Measurements from ENCODE around the gene LSM6. TPM values are rescaled to one million over a fixed set of nuclear protein-coding genes. Genes with fewer than 3 reads are reported as not detected.

Gene LSM6
- total RNA-seq, 1 donor from 2014 or later = 60.4 TPM

Other genes with a start within 250 kb of the LSM6 start
- 59.1 and 59.4 TPM in 2 replicates for gene ZNF827, start 236.9 kb upstream of the LSM6 start, total RNA-seq
- gene REELD1, start 38.8 kb downstream of the LSM6 start, total RNA-seq = not detected in 2 replicates